Activated CD4-positive, alpha-beta T cell treated with anti-CD3 and anti-CD28 coated beads for 4 hours (primary cell): Measurements from ENCODE around the gene TAS1R3.
A peak's percentile ranks its signal among the peaks of the same experiment; 100 is the strongest.

Experiments
- DNase-seq, 2 donors: peaks; one replicate each; pipeline ENCODE4 v3.0.0-alpha.2; 2020

TAS1R3 gene

GRCh38 chr1:1295154-1295923, 35.7 kb upstream of the TAS1R3 start:
- no peak for DNase-seq

GRCh38 chr1:1296070-1297061, 34.7 kb upstream of the TAS1R3 start:
- no peak for DNase-seq

DNA sequence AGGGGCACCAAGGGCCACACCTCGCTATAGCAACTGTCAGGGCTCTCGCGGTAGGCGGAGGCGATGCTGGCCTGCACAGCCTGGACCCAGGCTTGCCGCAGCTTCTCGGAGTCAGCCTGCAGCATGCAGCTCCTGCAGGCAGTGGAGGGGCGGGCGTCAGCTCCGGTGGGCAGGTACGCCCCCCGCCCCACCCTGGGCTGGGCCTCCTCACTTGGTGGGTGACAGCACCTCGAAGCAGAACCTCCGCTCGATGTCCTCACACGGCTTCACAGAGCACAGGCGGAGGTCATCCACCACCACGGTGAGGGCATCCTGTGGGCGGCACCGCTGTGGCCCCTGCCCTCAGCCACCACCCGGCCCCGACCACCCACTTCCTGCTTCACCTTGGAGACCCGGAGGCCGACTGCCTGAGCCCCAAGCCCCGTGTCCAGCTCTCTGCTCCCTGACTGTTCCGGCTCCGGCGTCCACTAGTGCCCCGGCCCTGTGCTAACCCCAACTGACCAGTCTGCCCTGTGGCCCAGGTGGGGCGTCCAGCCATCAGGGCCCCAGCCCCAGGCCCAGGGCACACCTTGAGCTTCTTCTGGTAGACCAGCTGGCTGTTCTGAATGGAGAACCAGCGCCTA, 33.2 kb upstream of the TAS1R3 start:
- no peak for DNase-seq

GRCh38 chr1:1298861-1299685, 32.0 kb upstream of the TAS1R3 start:
- no peak for DNase-seq

DNA sequence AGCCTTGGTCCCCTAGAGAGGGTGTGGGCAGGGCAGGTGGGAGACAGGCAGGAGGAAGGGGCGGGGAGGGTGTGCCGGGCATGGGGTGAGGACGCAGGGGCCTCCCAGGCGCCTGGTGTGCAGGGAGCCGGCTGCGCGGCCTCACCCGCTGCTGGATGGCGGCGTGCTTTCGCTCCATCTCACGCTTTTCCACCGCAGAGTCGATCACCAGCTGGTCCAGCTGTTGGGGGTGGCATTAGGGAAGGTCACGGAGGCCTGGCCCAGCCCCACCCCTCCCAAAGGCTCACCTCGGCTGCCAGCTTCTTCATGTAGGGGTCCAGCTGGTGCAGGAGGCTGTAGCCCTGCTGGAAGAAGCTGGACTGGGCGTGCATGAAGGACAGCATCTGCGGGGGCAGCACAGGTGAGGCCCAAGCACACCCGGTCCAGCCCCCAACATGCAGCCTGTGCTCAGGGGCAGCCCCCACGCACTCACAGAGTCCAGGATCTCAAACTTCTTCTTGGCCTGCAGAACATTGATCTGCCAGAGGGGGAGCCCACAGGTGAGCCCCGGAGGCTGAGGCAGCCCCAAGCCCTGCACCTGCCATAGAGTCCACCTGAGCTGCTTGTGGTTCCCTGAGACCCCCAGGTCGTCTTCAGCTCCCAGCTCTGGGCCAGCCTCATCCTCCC, 31.3 kb upstream of the TAS1R3 start:
- no peak for DNase-seq

GRCh38 chr1:1300352-1300739, 30.7 kb upstream of the TAS1R3 start:
- no peak for DNase-seq

GRCh38 chr1:1302006-1302430, 29.1 kb upstream of the TAS1R3 start:
- DNase-seq, result no peak

DNA sequence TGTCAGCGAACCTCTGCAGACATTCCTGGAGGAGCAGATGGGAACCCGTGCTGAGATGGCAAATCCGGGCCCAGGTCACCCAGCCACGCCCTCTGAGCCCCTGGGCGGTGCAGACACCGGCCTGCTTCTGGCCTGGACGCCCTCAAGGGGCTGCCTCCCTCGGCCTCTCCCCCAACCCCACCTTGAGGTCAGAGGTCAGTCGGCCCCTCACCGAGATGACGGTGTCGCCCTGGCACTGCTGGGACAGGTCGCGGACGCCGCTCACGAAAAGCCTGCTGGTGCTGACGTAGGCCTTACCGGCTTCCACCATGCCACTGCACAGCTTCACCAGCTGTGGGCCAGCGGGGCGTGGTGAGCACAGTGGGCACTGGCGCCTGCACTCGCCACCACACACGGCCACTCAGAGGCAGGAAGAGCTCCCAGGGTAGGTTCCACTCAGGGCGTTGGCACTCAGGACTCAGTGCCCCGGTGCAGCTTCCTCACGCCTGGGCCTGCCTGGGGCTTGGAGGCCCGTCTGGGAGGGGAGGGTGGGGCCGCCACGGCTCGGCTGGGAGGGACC, 28.1 kb upstream of the TAS1R3 start:
- DNase-seq, result no peak

GRCh38 chr1:1303736-1304135, 27.3 kb upstream of the TAS1R3 start:
- DNase-seq, result no peak

DNA sequence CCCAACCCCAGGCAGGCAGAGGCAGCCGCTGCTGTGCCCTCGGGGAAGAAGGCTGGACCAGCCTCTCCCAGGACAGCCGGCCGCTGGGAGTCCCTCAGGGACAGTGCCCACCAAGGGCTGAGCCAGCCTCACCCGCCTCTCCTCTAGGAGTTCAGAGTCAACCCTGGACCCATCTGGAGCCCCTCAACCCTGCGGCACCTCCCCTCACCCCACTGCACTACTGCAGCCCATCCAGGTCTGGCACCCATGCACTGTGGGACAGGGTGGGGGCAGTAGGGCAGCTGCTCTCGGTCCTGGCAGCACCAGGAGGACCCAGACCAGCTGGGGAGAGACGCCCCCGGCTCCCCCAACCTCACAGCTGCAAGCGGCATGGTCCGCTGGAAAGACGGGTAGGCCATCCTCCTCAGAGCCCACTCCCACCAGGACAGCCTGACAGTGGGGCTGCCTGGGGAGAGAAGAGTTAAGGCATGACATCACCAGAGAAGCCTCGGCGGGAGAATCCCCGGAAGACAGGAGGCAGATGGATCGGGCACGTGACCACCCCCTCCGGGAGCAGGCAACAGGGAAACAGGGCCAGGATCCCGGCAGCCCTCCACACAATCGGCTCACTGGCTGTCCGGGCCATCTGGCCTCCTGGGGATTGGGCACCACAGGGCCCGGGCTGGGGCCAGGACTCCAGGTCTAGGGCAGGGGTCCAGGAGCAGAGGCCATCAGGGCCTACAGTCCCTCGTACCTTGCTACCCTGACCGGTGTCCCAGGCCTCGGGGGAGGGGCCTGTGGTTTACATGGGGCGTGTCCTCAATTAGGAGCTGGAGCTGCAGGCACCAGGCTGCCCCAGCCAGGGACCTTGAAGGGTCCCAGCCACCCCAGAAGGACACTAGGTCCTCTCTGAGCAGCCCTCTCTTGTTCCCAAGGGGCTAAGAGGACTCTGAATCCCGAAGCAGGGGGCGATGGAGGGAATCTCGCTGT, 26.5 kb upstream of the TAS1R3 start:
- DNase-seq, result no peak

DNA sequence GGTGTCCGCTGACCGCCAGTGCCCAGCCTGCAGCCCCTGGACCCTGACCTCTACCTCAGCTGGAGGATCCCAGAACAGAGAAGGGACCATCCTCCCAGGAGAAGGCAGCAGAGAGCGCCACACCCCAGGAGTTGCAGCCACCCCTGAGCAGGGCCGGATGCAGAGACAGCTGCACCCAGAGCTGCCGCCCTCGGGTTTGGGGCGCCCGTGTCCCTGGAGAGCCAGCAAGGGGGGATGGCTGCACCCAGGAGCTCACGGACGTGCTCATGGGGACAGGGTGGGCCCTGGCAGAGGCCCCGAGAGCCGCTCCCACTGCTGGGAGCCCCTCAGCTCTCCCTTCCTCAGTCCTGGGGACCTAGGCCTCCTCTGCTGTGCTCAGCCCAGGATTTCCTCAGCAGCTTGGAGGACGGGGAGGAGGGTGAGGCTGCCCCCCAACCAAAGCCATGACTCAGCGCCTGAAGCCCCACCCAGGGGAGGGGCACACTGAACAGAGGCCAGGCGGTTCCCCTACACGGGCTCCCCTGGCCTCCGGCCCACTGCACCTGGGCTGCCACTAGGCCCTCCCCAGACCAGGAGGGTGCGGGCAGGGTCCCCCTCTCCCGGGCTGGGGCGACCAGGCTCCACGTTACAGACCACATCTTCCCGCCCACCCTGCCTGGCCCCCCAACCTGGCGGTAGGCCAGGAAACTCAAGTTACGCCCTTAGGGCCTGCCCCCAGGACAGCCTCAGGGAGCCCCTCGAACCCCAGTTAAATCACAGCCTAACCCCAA, 25.6 kb upstream of the TAS1R3 start:
- DNase-seq, result peak; percentile 68 to 75

GRCh38 chr1:1306070-1306660, 24.9 kb upstream of the TAS1R3 start:
- DNase-seq, result no peak

DNA sequence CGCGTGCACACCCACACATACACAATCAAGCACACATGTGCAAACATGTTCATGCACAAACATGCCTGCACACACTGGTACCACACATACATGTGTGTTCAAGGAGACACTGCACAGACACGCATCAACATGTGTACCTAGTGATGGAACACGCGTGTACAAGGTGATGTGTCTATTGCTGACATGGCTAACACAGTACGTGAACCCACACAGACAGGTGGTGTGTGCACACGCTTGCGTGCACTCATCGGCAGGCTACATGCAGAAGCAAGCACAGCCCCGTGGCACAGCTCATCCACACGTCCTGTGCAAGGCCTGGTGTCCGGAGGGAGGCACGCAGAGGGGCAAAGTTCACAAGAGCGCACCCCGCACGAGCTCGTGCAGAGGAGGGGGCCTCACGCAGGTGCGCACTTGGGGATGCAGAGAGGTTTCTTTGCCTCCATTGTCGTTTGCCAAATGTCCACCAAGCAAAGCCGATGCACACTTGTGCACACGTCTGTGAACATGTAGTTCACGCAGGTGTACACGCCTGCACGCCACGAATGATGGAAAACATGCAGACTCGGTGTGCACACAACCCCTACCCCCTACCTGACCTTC, 24.3 kb upstream of the TAS1R3 start:
- DNase-seq, result no peak

DNA sequence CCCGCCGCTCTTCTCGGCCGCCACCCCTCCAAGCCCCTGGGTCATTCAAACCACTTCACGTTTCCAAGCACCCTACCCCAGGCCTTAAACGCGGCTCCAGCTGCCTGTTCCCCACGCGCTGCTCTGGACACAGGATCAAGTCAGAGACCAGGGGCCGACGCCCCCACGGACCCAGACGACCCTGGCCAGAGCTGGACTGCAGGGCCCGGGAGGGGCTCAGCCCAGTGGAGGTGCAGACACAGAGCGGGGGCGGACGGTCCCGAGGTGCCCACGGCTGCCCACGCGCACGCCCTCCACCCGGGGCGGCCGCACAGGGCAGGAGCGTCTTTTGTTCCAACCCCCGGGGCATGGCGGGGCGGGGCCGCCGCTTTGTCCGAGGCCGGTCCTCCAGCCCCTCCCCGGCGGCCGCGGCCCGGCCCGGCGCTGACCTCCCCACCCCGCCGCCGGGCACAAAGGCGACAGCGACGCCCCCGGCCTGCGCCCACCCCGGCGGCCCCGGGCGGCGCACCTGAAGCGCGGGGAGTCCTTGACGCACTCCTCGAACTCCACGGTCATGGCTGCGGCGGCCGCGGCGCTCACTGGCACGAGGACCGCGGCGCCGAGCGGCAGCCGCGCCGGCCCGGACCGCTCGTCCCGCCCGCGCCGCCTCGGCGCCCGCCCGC, 23.7 kb upstream of the TAS1R3 start:
- no peak for DNase-seq

DNA sequence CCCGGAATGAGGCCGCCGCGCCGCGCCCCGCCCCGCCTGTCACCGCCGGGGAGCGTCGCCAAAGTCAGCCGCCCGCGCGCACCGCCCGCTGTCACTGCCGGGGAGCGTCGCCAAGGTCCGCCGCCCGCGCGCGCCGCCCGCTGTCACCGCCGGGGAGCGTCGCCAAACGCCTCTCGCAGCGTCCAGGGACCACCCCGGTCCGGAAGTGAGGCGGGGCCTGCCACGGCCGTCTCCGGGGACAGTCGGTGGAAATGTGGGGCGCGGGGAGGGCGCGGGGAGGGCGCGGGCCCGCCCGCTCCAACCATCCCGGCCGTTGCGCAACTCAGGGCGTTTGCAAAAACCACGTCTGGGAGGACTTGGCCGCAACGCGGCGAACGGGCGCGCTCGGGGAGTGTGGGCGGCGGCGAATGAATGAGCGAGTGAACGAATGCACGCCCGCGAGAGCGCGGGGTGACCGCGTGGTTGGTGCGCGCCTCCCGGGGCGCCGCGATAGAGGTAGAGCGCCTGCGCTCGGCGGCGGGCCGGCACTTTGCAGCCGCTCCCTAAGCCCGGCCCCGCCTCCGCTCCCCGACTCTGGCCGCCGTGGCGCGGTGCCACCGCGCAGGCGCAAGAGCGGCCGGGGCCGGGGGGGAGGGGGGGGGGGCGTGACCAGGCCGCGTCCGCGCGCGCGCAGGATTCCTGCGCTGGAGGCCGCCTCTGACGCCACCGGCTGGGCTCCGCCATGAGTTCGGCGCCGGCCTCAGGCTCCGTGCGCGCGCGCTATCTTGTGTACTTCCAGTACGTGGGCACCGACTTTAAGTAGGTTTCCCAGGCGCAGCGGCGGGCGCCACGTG, 22.9 kb upstream of the TAS1R3 start, which contains the start of the genes ACAP3 and PUSL1:
Gene ACAP3, minus strand, starts transcription at position 8 of the 833 bp plus-strand sequence. CDS start 115 bp downstream, outside the sequence.
Gene PUSL1, plus strand, starts transcription at position 675 of the 833 bp plus-strand sequence. Its CDS starts 47 bp downstream, at position 722.
- peak; percentile 83 to 91 for DNase-seq

GRCh38 chr1:1308756-1309250, 22.3 kb upstream of the TAS1R3 start:
- DNase-seq, result no peak
